CD14-positive monocyte (primary cell): ENCODE results near the gene TEX28. TPM values are rescaled to one million over a fixed set of nuclear protein-coding genes. Genes with fewer than 3 reads are reported as not detected.
"Not testable (repeated sequence)": the region's sequence is repeated elsewhere in the genome, so short reads cannot be mapped to it uniquely, and the experiment has no call there.

ENCODE experiments used
- DNase-seq, 3 donors: peaks; one replicate each; pipeline ENCODE4 v3.0.0-alpha.2; 2011 to 2022
- H2AFZ ChIP-seq: 2 replicates; pipeline ENCODE4 v1.6.0; 2012; ENCODE audit warnings: mild to moderate bottlenecking, low read depth, low read length, inconsistent platforms; ENCODE audit not compliant: insufficient read depth, poor library complexity, severe bottlenecking
- H3K27ac ChIP-seq, 2 donors: 1 replicate in 1 of 2; 2 replicates in 1 of 2; pipeline ENCODE4 v1.5.1; 2012 to 2013; ENCODE audit warnings: low read length in 2 of 2, control low read depth in 1 of 2, inconsistent platforms in 1 of 2, low read depth in 1 of 2, mild to moderate bottlenecking in 1 of 2
- H3K27me3 ChIP-seq, 2 donors: one replicate each; pipeline versions ENCODE4 v1.6.0 to v1.6.1; 2011 to 2013; ENCODE audit warnings: low read length in 2 of 2; ENCODE audit not compliant: control insufficient read depth in 2 of 2, insufficient read depth in 2 of 2
- H3K36me3 ChIP-seq, 2 donors: replicated peaks in 1 of 2; 1 replicate in 1 of 2; 2 replicates in 1 of 2; pipeline versions ENCODE4 v1.5.1 to v1.6.1; 2012 to 2013; ENCODE audit warnings: low read length in 2 of 2, control low read depth in 1 of 2, inconsistent platforms in 1 of 2, mild to moderate bottlenecking in 1 of 2; ENCODE audit not compliant: insufficient read depth in 2 of 2, control insufficient read depth in 1 of 2
- H3K4me1 ChIP-seq, 2 donors: 1 replicate in 1 of 2; 2 replicates in 1 of 2; pipeline versions ENCODE4 v1.5.1 to v1.6.1; 2012 to 2013; ENCODE audit warnings: low read length in 2 of 2, control low read depth in 1 of 2, inconsistent platforms in 1 of 2, mild to moderate bottlenecking in 1 of 2, moderate library complexity in 1 of 2; ENCODE audit not compliant: insufficient read depth in 2 of 2, control insufficient read depth in 1 of 2
- H3K4me2 ChIP-seq: replicated peaks from 2 replicates; pipeline ENCODE3; 2012; ENCODE audit warnings: low read length, moderate library complexity, mild to moderate bottlenecking; ENCODE audit not compliant: poor library complexity, severe bottlenecking; ENCODE audit errors: extremely low read depth
- H3K4me3 ChIP-seq, 3 experiments: fragments of 200-600 bp in 1 of 3; sonication (generic) in 1 of 3; replicated peaks in 1 of 3; 1 replicate in 2 of 3; 2 replicates in 1 of 3; pipeline ENCODE4 v1.5.1; 2011 to 2013; ENCODE audit warnings: low read length in 3 of 3, mild to moderate bottlenecking in 3 of 3, control low read depth in 2 of 3, low read depth in 2 of 3, inconsistent platforms in 1 of 3, moderate library complexity in 1 of 3
- H3K79me2 ChIP-seq: 2 replicates; pipeline ENCODE4 v1.6.0; 2012; ENCODE audit warnings: mild to moderate bottlenecking, control low read depth, inconsistent platforms, low read length, moderate library complexity; ENCODE audit not compliant: insufficient read depth
- H3K9ac ChIP-seq: 2 replicates; pipeline ENCODE4 v1.6.0; 2017; ENCODE audit warnings: low read length, mild to moderate bottlenecking; ENCODE audit not compliant: insufficient read depth, poor library complexity, severe bottlenecking
- H3K9me3 ChIP-seq, 2 donors: replicated peaks in 1 of 2; 1 replicate in 1 of 2; 2 replicates in 1 of 2; pipeline versions ENCODE4 v1.5.1 to v1.6.1; 2012 to 2013; ENCODE audit warnings: low read length in 2 of 2, control low read depth in 1 of 2; ENCODE audit not compliant: control insufficient read depth in 1 of 2, insufficient read depth in 1 of 2
- H4K20me1 ChIP-seq: 2 replicates; pipeline ENCODE4 v1.6.0; 2012; ENCODE audit warnings: mild to moderate bottlenecking, low read length, control low read depth, moderate library complexity; ENCODE audit not compliant: insufficient read depth
- H3K27ac Mint-ChIP-seq, 7 donors: one replicate each; pipeline ENCODE4 v1.8.0; 2020; ENCODE audit warnings: mild to moderate bottlenecking in 7 of 7, mixed read lengths in 7 of 7, moderate library complexity in 6 of 7, inconsistent platforms in 2 of 7
- H3K27me3 Mint-ChIP-seq, 3 donors: one replicate each; pipeline ENCODE4 v1.8.0; 2021 to 2022; ENCODE audit warnings: low read depth in 3 of 3, mild to moderate bottlenecking in 3 of 3, mixed read lengths in 3 of 3, moderate library complexity in 3 of 3, inconsistent platforms in 1 of 3
- H3K36me3 Mint-ChIP-seq, 2 donors: one replicate each; pipeline ENCODE4 v1.8.0; 2020; ENCODE audit warnings: mixed read lengths in 2 of 2, inconsistent platforms in 1 of 2, mild to moderate bottlenecking in 1 of 2
- H3K4me1 Mint-ChIP-seq: one replicate; pipeline ENCODE4 v1.8.0; 2020; ENCODE audit warnings: mild to moderate bottlenecking, mixed read lengths
- H3K4me3 Mint-ChIP-seq, 2 donors: one replicate each; pipeline ENCODE4 v1.8.0; 2020; ENCODE audit warnings: mild to moderate bottlenecking in 2 of 2, mixed read lengths in 2 of 2, moderate library complexity in 1 of 2
- H3K9me3 Mint-ChIP-seq, 7 donors: one replicate each; pipeline ENCODE4 v1.8.0; 2020 to 2022; ENCODE audit warnings: mixed read lengths in 7 of 7, mild to moderate bottlenecking in 6 of 7, moderate library complexity in 6 of 7, inconsistent platforms in 2 of 7
- WGBS: methylation state at CpG from one replicate; pipeline ENCODE4 v1.1.5; 2013; ENCODE audit warnings: missing lambda C conversion rate; ENCODE audit not compliant: insufficient coverage; 5-methylcytosine and 5-hydroxymethylcytosine counted together
- intact Hi-C, 2 donors: fragments of 100-400 bp; cut with micrococcal nuclease; formaldehyde crosslinking; loops; one replicate each; pipeline versions ENCODE4 v1.15.0 to v1.15.1; 2023
- polyA plus RNA-seq, 3 donors: library from polyadenylated mRNA; depleted of rRNA in 1 of 3; unstranded in 2 of 3; stranded (reverse) in 1 of 3; fragments of 300-500 nt in 2 of 3; fragments of >200 nt in 1 of 3; fragmentation: Illumina TruSeq in 2 of 3; gene quantifications; 1 replicate in 2 of 3; 2 replicates in 1 of 3; pipeline ENCODE4 v1.2.3, GENCODE V29; 2012 to 2021
- TF ChIP-seq, protein P1 (sequence below): fragments of 200-600 bp; IDR thresholded peaks from one replicate; pipeline ENCODE4 v1.8.0; 2022; ENCODE audit warnings: antibody characterized with exemption, mild to moderate bottlenecking

The TEX28 gene
- polyA plus RNA-seq, 3 donors = not detected

GRCh38 chrX:154303476-154303875 is 8.6 kb upstream of the TEX28 start:
- Histone ChIP-seq H3K4me2 (no peak overlapping the region), H3K9ac (no peak overlapping the region), H3K4me1 (peaks cover 39 to 44% of the 10 kb centered on the region in 2 donors), H4K20me1 (no peaks in the 10 kb centered on the region), H3K4me3 (no peak overlapping the region), H3K27me3 (no peaks in the 10 kb centered on the region), H3K79me2 (no peaks in the 10 kb centered on the region), H3K27ac (no peak overlapping the region), H3K36me3 (no peaks in the 10 kb centered on the region), H3K9me3 (no peaks in the 10 kb centered on the region), H2AFZ (no peak overlapping the region)
- DNase-seq = no peak
- H3K9me3 Mint-ChIP-seq = peaks cover 0 to 2% (median 0%) of the 10 kb centered on the region in 7 donors
- intact Hi-C loops = no loop called here
- peaks cover 49% of the 10 kb centered on the region for H3K4me1 Mint-ChIP-seq
- H3K36me3 Mint-ChIP-seq = peaks cover 0 to 4% of the 10 kb centered on the region in 2 donors
- no peak overlapping the region for H3K4me3 Mint-ChIP-seq
- TF ChIP-seq, protein P1, sequence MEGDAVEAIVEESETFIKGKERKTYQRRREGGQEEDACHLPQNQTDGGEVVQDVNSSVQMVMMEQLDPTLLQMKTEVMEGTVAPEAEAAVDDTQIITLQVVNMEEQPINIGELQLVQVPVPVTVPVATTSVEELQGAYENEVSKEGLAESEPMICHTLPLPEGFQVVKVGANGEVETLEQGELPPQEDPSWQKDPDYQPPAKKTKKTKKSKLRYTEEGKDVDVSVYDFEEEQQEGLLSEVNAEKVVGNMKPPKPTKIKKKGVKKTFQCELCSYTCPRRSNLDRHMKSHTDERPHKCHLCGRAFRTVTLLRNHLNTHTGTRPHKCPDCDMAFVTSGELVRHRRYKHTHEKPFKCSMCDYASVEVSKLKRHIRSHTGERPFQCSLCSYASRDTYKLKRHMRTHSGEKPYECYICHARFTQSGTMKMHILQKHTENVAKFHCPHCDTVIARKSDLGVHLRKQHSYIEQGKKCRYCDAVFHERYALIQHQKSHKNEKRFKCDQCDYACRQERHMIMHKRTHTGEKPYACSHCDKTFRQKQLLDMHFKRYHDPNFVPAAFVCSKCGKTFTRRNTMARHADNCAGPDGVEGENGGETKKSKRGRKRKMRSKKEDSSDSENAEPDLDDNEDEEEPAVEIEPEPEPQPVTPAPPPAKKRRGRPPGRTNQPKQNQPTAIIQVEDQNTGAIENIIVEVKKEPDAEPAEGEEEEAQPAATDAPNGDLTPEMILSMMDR = no peak
- H3K27me3 Mint-ChIP-seq = peaks cover 0 to 15% (median 0%) of the 10 kb centered on the region in 3 donors
- no CpG with 5 or more reads among the region's 8 CpGs for whole genome bisulfite sequencing
- no peak overlapping the region for H3K27ac Mint-ChIP-seq

DNA sequence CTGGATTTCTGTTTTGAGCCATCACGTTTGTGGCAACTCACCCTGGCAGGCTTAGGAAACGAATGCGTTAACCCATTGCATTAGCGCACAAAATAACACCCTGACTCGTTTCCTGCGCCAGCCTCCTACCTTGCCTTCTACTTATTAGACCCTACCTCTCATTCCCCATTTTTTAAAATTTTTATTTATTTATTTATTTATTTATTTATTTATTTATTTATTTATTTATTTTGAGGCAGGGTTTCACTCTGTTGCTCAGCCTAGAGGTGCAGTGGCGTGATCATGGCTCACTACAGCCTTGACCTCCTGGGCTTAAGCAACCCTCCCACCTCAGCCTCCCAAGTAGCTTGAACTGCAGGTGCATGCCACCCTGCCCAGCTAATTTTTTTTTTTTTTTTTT is 8.1 kb upstream of the TEX28 start:
- H3K36me3 ChIP-seq, H3K27ac ChIP-seq, H3K79me2 ChIP-seq, H3K9me3 Mint-ChIP-seq, H2AFZ ChIP-seq, DNase-seq, H3K9me3 ChIP-seq, H3K27me3 ChIP-seq, H3K9ac ChIP-seq, H3K27ac Mint-ChIP-seq, H4K20me1 ChIP-seq, H3K36me3 Mint-ChIP-seq, H3K4me3 ChIP-seq, H3K4me3 Mint-ChIP-seq, H3K4me2 ChIP-seq, intact Hi-C loops: not testable (repeated sequence)
- WGBS = no CpG with 5 or more reads among the region's 7 CpGs
- Mint-ChIP-seq H3K27me3 (peaks cover 0 to 18% (median 0%) of the 10 kb centered on the region in 3 donors), H3K4me1 (peaks cover 48% of the 10 kb centered on the region)
- peaks cover 38 to 44% of the 10 kb centered on the region in 2 donors for H3K4me1 ChIP-seq
